Cardiac septum (tissue), 1 donor: ENCODE data around the gene S100A5. TPM values are rescaled to one million over a fixed set of nuclear protein-coding genes. Genes with fewer than 3 reads are reported as not detected.

Source experiments
- DNase-seq: peaks from one replicate; pipeline ENCODE4 v3.0.0-alpha.2; 2020; ENCODE audit warnings: low spot score
- intact Hi-C: fragments of 100-400 bp; cut with DNase I; formaldehyde crosslinking; loops from one replicate; pipeline ENCODE4 v1.14.0; 2022
- total RNA-seq: library from RNA; stranded (reverse); fragmentation: NEBNext Ultra II Directional; extraction: Animal tissue kit (Norgen Biotek cat#: 25700); gene quantifications from one replicate; pipeline ENCODE4 v1.2.1, GENCODE V29; 2021
- donor health status: DM: no; HTN: no; CAD: no.

Gene S100A5
- total RNA-seq, 1 donor from 2014 or later: not detected

DNA sequence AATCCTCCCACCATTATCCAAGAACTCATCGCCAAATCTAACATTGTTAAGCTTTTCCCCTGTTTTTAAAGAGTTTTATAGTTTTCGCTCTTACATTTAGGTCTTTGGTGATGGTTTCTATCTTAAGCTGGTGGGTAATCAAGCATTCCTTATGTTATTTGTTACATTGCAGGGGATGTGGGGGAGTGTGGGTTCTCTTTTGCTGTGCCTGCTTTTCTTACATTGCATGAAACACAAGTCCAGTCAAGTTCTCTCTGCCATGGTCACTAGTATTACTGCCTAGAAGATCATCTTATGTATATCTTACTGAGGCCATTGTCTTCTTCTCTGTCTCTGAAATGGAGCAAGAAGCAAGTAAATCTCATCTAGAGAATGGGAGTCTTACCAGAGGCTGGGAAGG, 53.0 kb downstream of the S100A5 start:
- DNase-seq: no peak
- intact Hi-C loops: no loop called here

Other genes starting within 250 kb of the S100A5 start
- not detected for gene PGLYRP3, start 228.0 kb downstream of the S100A5 start, total RNA-seq
- gene PGLYRP4, start 192.1 kb downstream of the S100A5 start, total RNA-seq: not detected
- 91.9 TPM for gene S100A9, start 183.1 kb downstream of the S100A5 start, total RNA-seq
- 4.1 TPM for gene S100A12, start 165.3 kb downstream of the S100A5 start, total RNA-seq
- 71.3 TPM for gene S100A8, start 149.9 kb downstream of the S100A5 start, total RNA-seq
- gene S100A7A, start 124.4 kb downstream of the S100A5 start, total RNA-seq: not detected
- not detected for gene S100A7, start 80.3 kb downstream of the S100A5 start, total RNA-seq
- gene S100A6, start 4.9 kb downstream of the S100A5 start, total RNA-seq: 418 TPM
- gene S100A4, start 4.9 kb upstream of the S100A5 start, total RNA-seq: 107 TPM
- gene S100A3, start 8.3 kb upstream of the S100A5 start, total RNA-seq: 1.3 TPM
- 5.0 TPM for gene S100A2, start 24.9 kb upstream of the S100A5 start, total RNA-seq
- gene S100A16, start 72.2 kb upstream of the S100A5 start, total RNA-seq: 39.8 TPM
- 3.4 TPM for gene S100A14, start 75.4 kb upstream of the S100A5 start, total RNA-seq
- 200 TPM for gene S100A13, start 86.6 kb upstream of the S100A5 start, total RNA-seq
- 1,915 TPM for gene S100A1, start 87.5 kb upstream of the S100A5 start, total RNA-seq
- 90.4 TPM for gene CHTOP, start 93.1 kb upstream of the S100A5 start, total RNA-seq
- 62.1 TPM for gene SNAPIN, start 117.8 kb upstream of the S100A5 start, total RNA-seq
- 76.5 TPM for gene ILF2, start 130.1 kb upstream of the S100A5 start, total RNA-seq
- gene NPR1, start 137.8 kb upstream of the S100A5 start, total RNA-seq: 14.9 TPM
- gene INTS3, start 187.1 kb upstream of the S100A5 start, total RNA-seq: 35.2 TPM
- 9.8 TPM for gene SLC27A3, start 234.5 kb upstream of the S100A5 start, total RNA-seq